ENCODE measurements around the gene PUS7.
"Not testable (repeated sequence)": the region's sequence is repeated elsewhere in the genome, so short reads cannot be mapped to it uniquely, and the experiment has no call there.

The PUS7 gene

DNA sequence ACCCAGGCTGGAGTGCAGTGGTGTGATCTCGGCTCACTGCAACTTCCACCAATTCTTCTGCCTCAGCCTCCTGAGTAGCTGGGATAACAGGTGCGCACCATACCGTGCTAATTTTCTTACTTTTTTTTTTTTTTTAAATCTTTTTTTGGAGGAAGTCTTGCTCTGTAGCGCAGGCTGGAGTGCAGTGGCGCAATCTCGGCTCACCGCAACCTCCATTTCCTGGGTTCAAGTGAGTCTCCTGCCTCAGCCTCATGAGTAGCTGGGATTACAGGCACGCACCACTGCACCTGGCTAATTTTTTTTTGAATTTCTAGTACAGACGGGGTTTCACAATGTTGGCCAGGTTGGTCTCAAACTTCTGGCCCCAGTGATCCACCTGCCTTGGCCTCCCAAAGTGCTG is 79.9 kb downstream of the PUS7 start:
- not testable (repeated sequence) for ATAC-seq

DNA sequence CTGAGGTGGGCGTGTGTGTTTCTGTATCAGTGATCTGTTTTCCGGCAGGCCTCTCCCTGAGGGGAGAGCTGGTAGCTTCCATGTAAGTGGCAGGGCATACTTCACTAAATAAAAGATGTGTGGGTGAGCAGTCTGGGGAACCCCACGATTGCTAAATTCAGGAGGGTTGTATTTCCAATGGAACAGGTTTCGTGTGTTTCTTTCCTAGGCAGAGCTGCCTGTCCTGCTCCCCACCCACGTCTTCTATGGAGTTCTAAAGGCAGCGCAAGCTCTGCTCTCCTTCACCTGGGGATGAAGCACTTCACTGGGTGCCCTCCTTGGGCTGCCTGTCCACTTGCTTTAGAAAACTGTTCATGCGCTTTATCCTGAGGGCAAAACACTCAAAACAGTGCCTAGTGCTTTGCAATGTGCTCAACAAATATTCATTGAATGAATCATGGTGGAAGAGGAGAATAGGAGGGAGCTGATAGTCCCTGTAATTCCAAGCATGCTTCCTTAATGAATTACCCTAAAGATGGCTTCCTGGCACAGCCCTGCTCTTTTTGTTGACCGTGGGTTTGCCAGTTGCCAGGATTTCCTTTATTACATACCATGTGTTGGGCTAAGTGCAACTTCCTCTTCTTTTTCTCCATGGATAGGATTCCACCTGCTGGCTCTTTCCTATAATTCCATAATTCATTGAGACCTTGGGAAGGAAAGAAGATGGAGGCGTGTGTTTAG is 82.7 kb downstream of the PUS7 start:
- ATAC-seq = no peak

DNA sequence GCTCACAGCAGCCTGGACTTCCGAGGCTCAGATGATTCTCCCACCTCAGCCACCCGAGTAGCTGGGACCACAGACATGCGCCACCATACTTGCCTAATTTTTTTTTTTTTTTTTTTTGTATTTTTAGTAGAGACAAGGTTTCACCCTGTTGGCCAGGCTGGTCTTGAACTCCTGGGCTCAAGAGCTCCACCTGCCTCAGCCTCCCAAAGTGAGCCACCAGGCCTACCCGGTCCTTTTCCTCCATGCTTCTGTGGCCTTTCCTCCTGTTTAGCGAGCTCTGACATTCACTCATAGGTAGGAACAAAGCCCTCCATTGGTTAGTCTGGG is 83.3 kb downstream of the PUS7 start:
- no peak for ATAC-seq

DNA sequence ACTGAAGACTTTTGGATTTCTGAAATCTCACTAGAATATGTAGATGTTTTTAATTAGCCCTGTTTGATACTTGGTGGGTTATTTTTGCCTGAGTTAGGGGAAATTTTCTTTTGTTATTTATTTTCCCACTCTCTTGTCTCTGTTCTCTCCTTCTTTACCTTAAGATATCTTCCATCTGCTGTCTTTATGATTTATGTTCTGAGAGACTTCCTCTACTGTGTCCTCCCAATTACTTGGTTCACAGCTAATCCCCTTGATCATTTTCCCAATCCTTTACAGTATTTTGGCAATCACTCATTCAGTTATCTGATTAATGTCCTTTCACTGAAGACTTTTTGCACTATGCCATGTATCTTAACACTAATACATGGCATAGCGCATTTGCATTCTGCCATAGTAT is 83.8 kb downstream of the PUS7 start:
- ATAC-seq = no peak

DNA sequence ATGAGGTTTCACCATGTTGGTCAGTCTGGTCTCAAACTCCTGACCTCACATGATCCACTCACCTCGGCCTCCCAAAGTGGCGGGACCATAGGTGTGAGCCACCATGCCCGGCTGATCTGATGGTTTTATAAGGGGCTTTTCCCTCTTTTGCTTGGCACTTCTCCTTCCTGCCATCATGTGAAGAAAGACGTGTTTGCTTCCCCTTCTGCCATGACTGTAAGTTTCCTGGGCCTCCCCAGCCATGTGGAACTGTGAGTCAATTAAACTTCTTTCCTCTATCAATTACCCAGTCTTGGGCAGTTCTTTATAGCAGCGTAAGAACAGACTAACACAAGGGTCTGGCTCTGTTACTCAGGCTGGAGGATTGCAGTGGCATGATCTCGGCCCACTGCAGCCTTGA is 84.7 kb downstream of the PUS7 start:
- ATAC-seq = not testable (repeated sequence)

DNA sequence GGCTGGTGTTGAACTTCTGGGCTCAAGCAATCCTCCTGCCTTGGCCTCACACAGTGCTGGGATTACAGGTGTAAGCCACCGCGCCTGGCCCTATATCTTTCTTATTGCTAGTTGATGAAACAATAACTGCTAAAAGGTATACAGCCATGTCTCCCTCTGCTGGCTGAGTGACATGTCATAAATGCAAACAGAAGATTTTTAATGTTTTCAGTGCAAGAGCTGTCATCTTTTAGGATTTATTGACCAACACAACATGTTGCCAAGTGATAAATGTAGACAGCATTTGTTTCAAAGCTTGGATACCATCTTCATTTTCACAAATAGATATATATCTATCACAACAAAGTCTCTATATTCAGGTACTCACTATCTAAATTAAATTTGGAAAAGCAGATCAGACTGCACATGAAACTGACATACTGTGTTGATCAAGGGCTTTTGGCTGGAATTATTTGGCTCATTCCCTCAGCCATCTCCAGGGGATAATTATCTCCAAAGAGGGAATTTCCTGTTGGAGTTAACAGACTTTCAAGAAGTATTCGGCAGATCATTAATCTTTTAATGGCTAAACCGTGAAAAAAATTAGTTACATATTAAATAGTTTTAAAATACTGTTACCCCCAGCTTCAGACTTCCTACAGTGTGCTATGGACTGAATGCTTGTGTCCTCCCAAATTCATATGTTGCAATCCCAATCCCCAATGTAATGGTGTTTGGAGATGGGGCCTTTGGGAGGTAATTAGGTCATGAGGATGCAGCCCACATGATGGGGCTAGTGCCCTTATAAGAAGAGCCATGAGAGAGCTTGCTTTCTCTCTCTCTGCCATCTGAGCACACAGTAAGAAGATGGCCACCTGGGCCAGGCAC is 92.1 kb downstream of the PUS7 start:
- no peak for ATAC-seq

DNA sequence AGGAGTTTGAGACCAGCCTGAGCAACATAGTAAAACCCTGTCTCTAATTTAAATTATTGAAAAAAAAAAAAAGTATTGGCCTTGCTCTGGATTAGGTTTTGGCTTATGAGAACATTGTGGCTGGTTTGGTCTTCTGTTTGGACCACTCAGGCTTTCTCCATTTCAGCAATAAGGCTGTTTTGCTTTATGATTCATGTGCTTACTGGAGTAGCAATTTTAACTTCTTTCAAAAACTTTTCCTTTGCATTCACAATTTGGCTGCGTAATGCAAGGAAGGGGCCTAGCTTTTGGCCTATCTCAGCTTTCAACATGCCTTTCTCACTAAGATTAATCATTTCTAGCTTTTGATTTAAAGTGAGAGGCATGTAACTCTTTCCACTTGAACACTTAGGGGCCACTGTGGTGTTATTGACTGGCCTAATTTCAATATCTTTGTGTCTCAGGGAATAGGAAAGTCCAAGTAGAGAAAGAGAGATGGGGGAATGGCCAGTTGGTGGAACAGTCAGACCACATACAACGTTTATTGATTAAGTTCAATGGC is 95.4 kb downstream of the PUS7 start:
- peak in 1 of 2 donors; percentile 36 for ATAC-seq

DNA sequence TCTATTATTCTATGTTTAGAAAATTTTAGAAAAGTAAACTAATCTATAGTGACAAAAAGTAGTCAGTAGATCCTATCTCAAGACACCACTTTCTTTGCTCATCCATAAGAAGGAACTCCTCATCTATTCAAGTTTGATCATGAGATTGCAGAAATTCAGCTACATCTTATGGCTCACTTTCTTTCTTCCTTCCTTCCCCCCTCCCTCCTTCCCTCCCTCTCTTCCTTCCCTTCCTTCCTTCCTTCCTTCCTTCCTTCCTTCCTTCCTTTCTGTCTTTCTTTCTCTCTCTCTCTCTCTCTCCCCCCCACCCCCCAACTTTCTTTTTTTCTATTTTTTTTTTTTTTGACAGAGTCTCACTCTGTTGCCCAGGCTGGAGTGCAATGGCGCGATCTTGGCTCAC is 98.1 kb downstream of the PUS7 start:
- no peak for ATAC-seq

DNA sequence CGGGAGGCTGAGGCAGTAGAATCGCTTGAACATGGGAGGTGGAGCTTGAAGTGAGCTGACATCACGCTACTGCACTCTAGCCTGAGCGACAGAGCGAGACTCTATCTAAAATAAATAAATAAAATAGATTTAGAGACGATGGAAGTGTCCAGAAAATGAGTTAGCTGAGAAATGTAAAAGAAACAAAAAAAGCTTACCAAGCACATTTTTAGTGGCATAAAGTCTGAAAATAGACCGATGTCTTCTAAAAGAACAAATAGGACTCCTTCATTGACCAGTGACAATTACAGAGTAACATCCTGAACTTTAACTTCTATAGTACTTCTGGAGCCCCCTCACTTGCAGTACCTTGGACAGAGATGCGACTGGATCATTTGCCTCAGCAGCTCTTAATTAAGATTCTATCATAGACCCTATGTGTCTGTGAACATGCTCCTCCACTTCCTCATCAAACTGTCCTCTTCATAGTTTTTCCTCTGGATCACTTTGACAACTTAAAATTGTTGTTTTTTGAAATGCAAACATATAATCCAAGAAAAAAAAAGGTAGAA is 108.1 kb downstream of the PUS7 start:
- ATAC-seq = no peak

DNA sequence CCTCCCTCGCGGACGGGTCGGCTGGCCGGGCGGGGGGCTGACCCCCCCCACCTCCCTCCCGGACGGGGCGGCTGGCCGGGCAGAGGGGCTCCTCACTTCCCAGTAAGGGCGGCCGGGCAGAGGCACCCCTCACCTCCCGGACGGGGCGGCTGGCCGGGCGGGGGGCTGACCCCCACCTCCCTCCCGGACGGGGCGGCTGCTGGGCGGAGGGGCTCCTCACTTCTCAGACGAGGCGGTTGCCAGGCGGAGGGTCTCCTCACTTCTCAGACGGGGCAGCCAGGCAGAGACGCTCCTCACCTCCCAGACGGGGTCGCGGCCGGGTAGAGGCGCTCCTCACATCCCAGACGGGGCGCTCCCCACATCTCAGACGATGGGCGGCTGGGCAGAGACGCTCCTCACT is 111.3 kb downstream of the PUS7 start:
- ATAC-seq = not testable (repeated sequence)

DNA sequence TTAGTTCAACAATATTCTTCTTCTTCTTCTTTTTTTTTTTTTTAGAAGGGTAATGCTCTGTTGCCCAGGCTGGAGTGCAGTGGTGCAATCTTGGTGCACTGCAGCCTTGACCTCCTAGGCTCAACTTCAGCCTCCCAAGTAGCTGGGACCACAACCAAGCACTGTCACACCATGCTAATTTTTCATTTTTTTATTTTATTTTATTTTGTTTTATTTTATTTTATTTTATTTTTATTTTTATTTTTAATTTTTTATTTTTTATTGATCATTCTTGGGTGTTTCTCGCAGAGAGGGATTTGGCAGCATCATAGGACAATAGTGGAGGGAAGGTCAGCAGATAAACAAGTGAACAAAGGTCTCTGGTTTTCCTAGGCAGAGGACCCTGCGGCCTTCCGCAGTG is 112.3 kb downstream of the PUS7 start:
- ATAC-seq = not testable (repeated sequence)

DNA sequence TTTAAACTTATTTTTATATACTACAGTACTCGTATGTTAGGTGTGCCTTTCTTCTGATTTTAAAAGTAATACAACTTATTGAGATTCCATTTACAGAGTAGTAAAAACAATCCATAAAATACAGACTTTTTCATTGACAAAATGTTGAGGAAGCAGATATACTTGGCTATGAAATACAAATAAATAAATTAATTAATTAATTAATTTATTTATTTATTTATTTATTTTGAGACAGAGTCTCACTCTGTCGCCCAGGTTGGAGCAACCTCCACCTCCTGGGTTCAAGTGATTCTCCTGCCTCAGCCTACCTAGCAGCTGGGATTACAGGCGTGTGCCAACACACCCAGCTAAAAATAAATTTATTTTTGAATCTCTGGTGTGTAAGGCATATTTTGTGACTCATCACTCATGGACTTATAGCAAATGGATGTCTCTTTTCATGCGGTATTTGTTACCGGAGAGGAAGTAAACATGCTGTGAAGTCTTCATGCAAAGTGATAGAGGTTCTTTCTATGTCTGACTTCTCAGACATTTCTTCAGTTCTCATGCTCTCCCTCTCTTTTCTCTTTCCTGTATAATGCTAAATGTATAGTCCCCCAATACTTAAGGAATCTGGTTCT is 113.2 kb downstream of the PUS7 start:
- no peak for ATAC-seq
